K562 (cell line): ENCODE measurements around the gene ITPR2. TPM values are rescaled to one million over a fixed set of nuclear protein-coding genes. Genes with fewer than 3 reads are reported as not detected.

Experiments
- ATAC-seq: fragments of 200-7000 bp; cut with Tn5 transposase; 3 replicates; pipeline ENCODE4 v1.9.1; 2020; ENCODE audit warnings: moderate library complexity
- BruUV-seq: library from RNA; stranded (reverse); fragments of 400-500 nt; replicated peaks from 2 replicates; lab custom pipeline; 2021; lab: Mats Ljungman, UMichigan
- CTCF ChIA-PET: fragments of 300-600 bp; formaldehyde crosslinking; extraction: SDS; loops from one replicate; lab custom pipeline; 2021; ENCODE audit warnings: low intra/inter-chr PET ratio; lab: Yijun Ruan, JAX
- POLR2A ChIA-PET: fragments of 300-600, 350-650 bp; sonication (Branson Sonifier 250); formaldehyde crosslinking; extraction: SDS; loops from one replicate; lab custom pipeline; 2021; ENCODE audit warnings: antibody characterized with exemption, inconsistent platforms; lab: Yijun Ruan, JAX
- DNase-seq, 4 experiments: peaks; one replicate each; pipeline versions ENCODE4 v3.0.0 to v3.0.0-alpha.2; 2011 to 2018; ENCODE audit warnings: low spot score in 3 of 4, mixed read lengths in 3 of 4; ENCODE audit errors: extremely low read depth in 1 of 4
- FAIRE-seq: peaks from 2 replicates; lab custom pipeline; 2011; peaks lifted over from hg19 to GRCh38; lab: Jason Lieb, UNC
- H2AFZ ChIP-seq: 2 replicates; pipeline ENCODE4 v1.6.0; 2011; ENCODE audit warnings: low read depth, low read length, control low read depth, inconsistent platforms
- H3K27ac ChIP-seq: fragments of 200-600 bp; 3 replicates; pipeline ENCODE4 v1.8.0; 2011; ENCODE audit warnings: low read depth, mild to moderate bottlenecking, control low read depth, inconsistent platforms, low read length, moderate library complexity, mixed read lengths; ENCODE audit errors: extremely low read depth
- H3K27me3 ChIP-seq, 2 experiments: fragments of 300-600 bp in 1 of 2; 2 replicates in 1 of 2; 3 replicates in 1 of 2; pipeline versions ENCODE4 v1.6.0 to v1.8.0; 2011; ENCODE audit warnings: inconsistent platforms in 2 of 2, low read length in 2 of 2, mild to moderate bottlenecking in 1 of 2, mixed read lengths in 1 of 2, moderate library complexity in 1 of 2; ENCODE audit not compliant: control insufficient read depth in 2 of 2, insufficient read depth in 2 of 2
- H3K36me3 ChIP-seq: fragments of 300-600 bp; 3 replicates; pipeline ENCODE4 v1.8.0; 2011; ENCODE audit warnings: mild to moderate bottlenecking, low read length, inconsistent platforms; ENCODE audit not compliant: control insufficient read depth, insufficient read depth
- H3K4me1 ChIP-seq, 2 experiments: fragments of 200-600 bp in 1 of 2; replicated peaks in 1 of 2; 2 replicates in 1 of 2; 3 replicates in 1 of 2; pipeline versions ENCODE4 v1.5.1 to v1.8.0; 2011; ENCODE audit warnings: inconsistent platforms in 2 of 2, low read length in 2 of 2, mild to moderate bottlenecking in 1 of 2, mixed read lengths in 1 of 2, moderate library complexity in 1 of 2; ENCODE audit not compliant: control insufficient read depth in 2 of 2, insufficient read depth in 2 of 2
- H3K4me2 ChIP-seq: 2 replicates; pipeline ENCODE4 v1.6.1; 2011; ENCODE audit warnings: low read length, control low read depth, inconsistent platforms, mixed read lengths; ENCODE audit not compliant: insufficient read depth
- H3K4me3 ChIP-seq: fragments of 200-600 bp; sonication (generic), shearing (Covaris generic); 2 replicates; pipeline ENCODE4 v1.5.1; 2016; ENCODE audit warnings: control low read depth, inconsistent platforms
- H3K79me2 ChIP-seq: fragments of 200-600 bp; 3 replicates; pipeline ENCODE4 v1.8.0; 2011; ENCODE audit warnings: low read length, inconsistent platforms; ENCODE audit not compliant: control insufficient read depth, insufficient read depth
- H3K9ac ChIP-seq, 2 experiments: 2 replicates each; pipeline versions ENCODE4 v1.6.0 to v1.6.1; 2011; ENCODE audit warnings: low read depth in 2 of 2, low read length in 2 of 2, control low read depth in 1 of 2, inconsistent platforms in 1 of 2, mild to moderate bottlenecking in 1 of 2, mixed read lengths in 1 of 2; ENCODE audit not compliant: insufficient read depth in 1 of 2
- H3K9me1 ChIP-seq: one replicate; pipeline ENCODE4 v1.6.0; 2011; ENCODE audit warnings: inconsistent platforms, mild to moderate bottlenecking, low read length, moderate library complexity; ENCODE audit not compliant: control insufficient read depth, insufficient read depth
- H3K9me3 ChIP-seq: replicated peaks from 2 replicates; pipeline ENCODE4 v1.5.1; 2011; ENCODE audit warnings: low read depth, low read length, inconsistent platforms; ENCODE audit not compliant: control insufficient read depth, insufficient read depth
- H4K20me1 ChIP-seq: replicated peaks from 2 replicates; pipeline ENCODE4 v1.6.1; 2011; ENCODE audit warnings: low read length, inconsistent platforms, mixed read lengths; ENCODE audit not compliant: control insufficient read depth, insufficient read depth
- CBFA2T2 ChIP-seq: fragments of 450-650 bp; conservative IDR thresholded peaks from 2 replicates; pipeline ENCODE4 v1.6.1; 2017; ENCODE audit warnings: mild to moderate bottlenecking
- CLOCK ChIP-seq: fragments of 250-450 bp; sonication (Bioruptor Pico); IDR thresholded peaks from 2 replicates; pipeline ENCODE4 v1.4.0; 2020; ENCODE audit warnings: mild to moderate bottlenecking, moderate library complexity, borderline replicate concordance
- GTF2B ChIP-seq: IDR thresholded peaks from 2 replicates; pipeline ENCODE4 v1.6.1; 2011; ENCODE audit not compliant: insufficient read length; ENCODE audit errors: extremely low read depth
- KDM5B ChIP-seq: fragments of 200-600 bp; sonication (generic); IDR thresholded peaks from 2 replicates; pipeline ENCODE4 v1.6.1; 2012; ENCODE audit warnings: low read depth, mild to moderate bottlenecking, moderate library complexity, low read length, control low read depth, inconsistent platforms; ENCODE audit not compliant: insufficient replicate concordance
- NBN ChIP-seq: fragments of 450-650 bp; IDR thresholded peaks from 2 replicates; pipeline ENCODE4 v1.6.1; 2016; ENCODE audit warnings: low read depth, mild to moderate bottlenecking
- PHF8 ChIP-seq: fragments of 200-600 bp; sonication (generic); IDR thresholded peaks from 2 replicates; pipeline ENCODE4 v1.6.1; 2012; ENCODE audit warnings: mixed run types, mild to moderate bottlenecking, inconsistent platforms, low read length, moderate library complexity, borderline replicate concordance
- PPARD ChIP-seq: fragments of 250-450 bp; sonication (Bioruptor Pico); IDR thresholded peaks from 2 replicates; pipeline ENCODE4 v1.8.0; 2022; ENCODE audit warnings: inconsistent platforms, mild to moderate bottlenecking, moderate library complexity
- RAD21 ChIP-seq, 2 experiments: fragments of 250-450 bp in 1 of 2; fragments of 450-650 bp in 1 of 2; sonication (Bioruptor Pico) in 1 of 2; formaldehyde crosslinking in 1 of 2; IDR thresholded peaks in 1 of 2; conservative IDR thresholded peaks in 1 of 2; 2 replicates each; pipeline versions ENCODE4 v1.4.0 to v1.8.0; 2020 to 2022; ENCODE audit warnings: mild to moderate bottlenecking in 2 of 2, moderate library complexity in 1 of 2
- ZNF121 ChIP-seq: sonication (generic); formaldehyde crosslinking; conservative IDR thresholded peaks from 2 replicates; pipeline ENCODE4 v1.8.0; 2022; ENCODE audit warnings: missing genetic modification reagents
- ZNF384 ChIP-seq: IDR thresholded peaks from 2 replicates; pipeline ENCODE4 v1.6.1; 2012; ENCODE audit warnings: low read depth, low read length, improper control_type of control experiment
- WGBS: fragments of 100-300 bp; shearing (Covaris generic); methylation state at CpG from one replicate; pipeline ENCODE4 v1.1.6; 2016; ENCODE audit warnings: low coverage, mixed read lengths; ENCODE audit not compliant: insufficient coverage; ENCODE audit errors: missing lambda C conversion rate; 5-methylcytosine and 5-hydroxymethylcytosine counted together
- in situ Hi-C: fragments of 300-500 bp; cut with MboI; formaldehyde crosslinking; loops from 4 replicates; pipeline ENCODE4 v1.15.0; 2018; ENCODE audit warnings: inconsistent platforms, mixed read lengths
- intact Hi-C: fragments of 100-400 bp; cut with micrococcal nuclease; formaldehyde crosslinking; loops from 2 replicates; pipeline ENCODE4 v1.14.2; 2022
- polyA plus RNA-seq, 8 experiments: library from polyadenylated mRNA; depleted of rRNA in 4 of 8; stranded (reverse) in 5 of 8; unstranded in 3 of 8; fragments of >200 nt; fragmentation: Nextera tagmentation in 2 of 8; fragmentation: Illumina TruSeq in 1 of 8; extraction: Ambion mirVana in 2 of 8; extraction: Trizol in 1 of 8; gene quantifications; 2 replicates each; pipeline versions ENCODE4 v1.2.1 to v1.2.3, GENCODE V29; 2011 to 2014; ENCODE audit warnings: inconsistent platforms in 1 of 8, missing spikeins in 1 of 8
- total RNA-seq, 7 experiments: library from RNA; depleted of rRNA in 6 of 7; stranded (reverse); fragments of >200 nt in 6 of 7; fragmentation: Illumina TruSeq in 2 of 7; extraction: Trizol in 2 of 7; gene quantifications; 2 replicates each; pipeline versions ENCODE4 v1.2.1 to v1.2.3, GENCODE V29; 2011 to 2021; ENCODE audit warnings: low replicate concordance in 1 of 7

The ITPR2 gene
- total and polyA plus RNA-seq, 9 of the 15 experiments (the other 6 are each of a cell fraction or from before 2014, with no cell fraction given): 0.21 to 3.3 (median 0.95) TPM

GRCh38 chr12:26711072-26711471 lies 121.9 kb downstream of the ITPR2 start (continued):
- TF ChIP-seq PHF8 (no peak), CBFA2T2 (no peak)
- TF ChIP-seq, all 486 proteins: peak for 0

- no peak overlapping the region for H3K4me3 ChIP-seq
- no peaks in the 10 kb centered on the region for H3K79me2 ChIP-seq
- no peak for TF ChIP-seq ZNF384
- TF ChIP-seq RAD21 (CRISPR knock-in tag; conservative IDR thresholded peaks at IDR 0.05 in 1 of 2, IDR thresholded peaks at IDR 0.05 in 1 of 2): peak; percentile 15 to 46; a peak in 2 of 4 replicates
- TF ChIP-seq CLOCK (CRISPR knock-in tag): no peak
- no peak for TF ChIP-seq GTF2B
- TF ChIP-seq ZNF121 (CRISPR knock-in tag): no peak
- TF ChIP-seq NBN: no peak
- TF ChIP-seq PPARD (CRISPR knock-in tag): no peak
- TF ChIP-seq KDM5B: no peak
- CTCF ChIA-PET: interaction anchor here (0.7 kb wide), 1 partner anchor 179 kb away, joined by 3 read pairs; no protein-coding TSS in a partner anchor
- peaks cover 0 to 3% of the 10 kb centered on the region in 2 experiments; a peak in 2 of 5 replicates for H3K27me3 ChIP-seq
- intact Hi-C loops (loop anchor here (10.0 kb wide), 2 partner anchors 309 to 611 kb away; partner anchors contain the start of gene TM7SF3), in situ Hi-C loops (no loop called here)
- H3K36me3 ChIP-seq: no peaks in the 10 kb centered on the region
- FAIRE-seq: no peak
- 16% methylated on average over 2 of the region's 2 CpGs for WGBS
- no peak overlapping the region for H2AFZ ChIP-seq
- DNase-seq: no peak
- no peaks in the 10 kb centered on the region for H3K4me1 ChIP-seq
- no peak for ATAC-seq
- H4K20me1 ChIP-seq: no peaks in the 10 kb centered on the region
- no TSS peak for BruUV-seq
- no peaks in the 10 kb centered on the region for H3K9me3 ChIP-seq
- H3K27ac ChIP-seq: no peak overlapping the region
- H3K4me2 ChIP-seq: no peak overlapping the region
- POLR2A ChIA-PET: no interaction called here
- no peak overlapping the region for H3K9ac ChIP-seq
- no peaks in the 10 kb centered on the region for H3K9me1 ChIP-seq
Observed at GRCh38 chr12:26705851-26706250, 127.1 kb downstream of the ITPR2 start.
